H9 (cell line): ENCODE results near the gene TAF4. TPM values are rescaled to one million over a fixed set of nuclear protein-coding genes. Genes with fewer than 3 reads are reported as not detected.
A peak's percentile ranks its signal among the peaks of the same experiment; 100 is the strongest.

Source experiments
- DNase-seq: peaks from one replicate; pipeline ENCODE4 v3.0.0-alpha.2; 2017
- H2AFZ ChIP-seq: one replicate; pipeline ENCODE4 v1.6.1; 2013; ENCODE audit warnings: mild to moderate bottlenecking, low read length, control low read depth, moderate library complexity
- H2AK5ac ChIP-seq: 2 replicates; pipeline ENCODE4 v1.6.1; 2013; ENCODE audit warnings: low read length, control low read depth, mixed read lengths; ENCODE audit not compliant: insufficient read length
- H2BK120ac ChIP-seq: one replicate; pipeline ENCODE4 v1.6.1; 2013; ENCODE audit warnings: low read depth, mild to moderate bottlenecking, low read length, control low read depth, inconsistent platforms; ENCODE audit not compliant: poor library complexity, severe bottlenecking
- H2BK12ac ChIP-seq: 2 replicates; pipeline ENCODE4 v1.6.1; 2013; ENCODE audit warnings: low read length, control low read depth, mixed read lengths, low read depth; ENCODE audit not compliant: insufficient read length
- H2BK15ac ChIP-seq: 2 replicates; pipeline ENCODE4 v1.6.1; 2013; ENCODE audit warnings: low read depth, low read length, control low read depth
- H2BK20ac ChIP-seq: one replicate; pipeline ENCODE4 v1.6.1; 2013; ENCODE audit warnings: low read depth, mild to moderate bottlenecking, low read length, control low read depth, inconsistent platforms; ENCODE audit not compliant: poor library complexity, severe bottlenecking
- H2BK5ac ChIP-seq: 2 replicates; pipeline ENCODE4 v1.6.1; 2013; ENCODE audit warnings: low read length, control low read depth, mixed read lengths; ENCODE audit not compliant: insufficient read length
- H3K14ac ChIP-seq: 2 replicates; pipeline ENCODE4 v1.6.1; 2013; ENCODE audit warnings: low read length, control low read depth; ENCODE audit not compliant: insufficient read depth
- H3K18ac ChIP-seq: 2 replicates; pipeline ENCODE4 v1.6.1; 2013; ENCODE audit warnings: low read depth, mild to moderate bottlenecking, mixed read lengths, low read length, control low read depth; ENCODE audit not compliant: insufficient read length
- H3K23ac ChIP-seq: 2 replicates; pipeline ENCODE4 v1.6.1; 2013; ENCODE audit warnings: low read length, control low read depth, mixed read lengths, low read depth; ENCODE audit not compliant: insufficient read length
- H3K23me2 ChIP-seq: 2 replicates; pipeline ENCODE4 v1.6.1; 2013; ENCODE audit warnings: low read depth, mild to moderate bottlenecking, mixed read lengths, low read length, control low read depth; ENCODE audit not compliant: insufficient read length, poor library complexity, severe bottlenecking
- H3K27ac ChIP-seq: 2 replicates; pipeline ENCODE4 v1.5.1; 2013; ENCODE audit warnings: low read length, control low read depth, mixed read lengths, low read depth; ENCODE audit not compliant: insufficient read length
- H3K27me3 ChIP-seq: 2 replicates; pipeline ENCODE4 v1.6.1; 2013; ENCODE audit warnings: low read length, control low read depth, inconsistent platforms; ENCODE audit not compliant: insufficient read depth
- H3K4ac ChIP-seq: 2 replicates; pipeline ENCODE4 v1.6.1; 2013; ENCODE audit warnings: low read depth, mild to moderate bottlenecking, control low read depth, inconsistent platforms, low read length, moderate library complexity
- H3K4me1 ChIP-seq: 2 replicates; pipeline ENCODE4 v1.6.1; 2013; ENCODE audit warnings: low read length, control low read depth, inconsistent platforms; ENCODE audit not compliant: insufficient read depth
- H3K4me2 ChIP-seq: 2 replicates; pipeline ENCODE4 v1.6.1; 2013; ENCODE audit warnings: low read length, control low read depth, mixed read lengths; ENCODE audit not compliant: insufficient read length, insufficient read depth
- H3K56ac ChIP-seq: 2 replicates; pipeline ENCODE4 v1.6.1; 2013; ENCODE audit warnings: low read depth, mild to moderate bottlenecking, mixed read lengths, low read length, control low read depth; ENCODE audit not compliant: insufficient read length
- H3K79me1 ChIP-seq: 2 replicates; pipeline ENCODE4 v1.6.1; 2013; ENCODE audit warnings: low read depth, mild to moderate bottlenecking, moderate library complexity, low read length, control low read depth, inconsistent platforms; ENCODE audit not compliant: insufficient read depth, poor library complexity, severe bottlenecking
- H3K79me2 ChIP-seq: 2 replicates; pipeline ENCODE4 v1.6.1; 2013; ENCODE audit warnings: low read length, control low read depth, inconsistent platforms; ENCODE audit not compliant: insufficient read depth
- H3K9ac ChIP-seq: 2 replicates; pipeline ENCODE4 v1.6.1; 2013; ENCODE audit warnings: low read length, control low read depth, mixed read lengths; ENCODE audit not compliant: insufficient read length; ENCODE audit errors: extremely low read depth
- H3K9me3 ChIP-seq: one replicate; pipeline ENCODE4 v1.6.1; 2013; ENCODE audit warnings: low read depth, low read length, inconsistent platforms; ENCODE audit not compliant: control insufficient read depth
- H3T11ph ChIP-seq: one replicate; pipeline ENCODE4 v1.6.1; 2013; ENCODE audit warnings: mild to moderate bottlenecking, low read length, control low read depth, inconsistent platforms
- H4K20me1 ChIP-seq: one replicate; pipeline ENCODE4 v1.6.1; 2013; ENCODE audit not compliant: control insufficient read depth, insufficient read length, insufficient read depth
- H4K5ac ChIP-seq: 2 replicates; pipeline ENCODE4 v1.6.1; 2013; ENCODE audit warnings: low read depth, mild to moderate bottlenecking, mixed read lengths, low read length, control low read depth; ENCODE audit not compliant: insufficient read length
- H4K8ac ChIP-seq: replicated peaks from 2 replicates; pipeline ENCODE4 v1.6.1; 2013; ENCODE audit warnings: low read length, control low read depth, mixed read lengths, low read depth; ENCODE audit not compliant: insufficient read length
- H4K91ac ChIP-seq: 2 replicates; pipeline ENCODE4 v1.6.1; 2013; ENCODE audit warnings: low read depth, mild to moderate bottlenecking, moderate library complexity, mixed read lengths, low read length, control low read depth; ENCODE audit not compliant: insufficient read length
- H3K27ac Mint-ChIP-seq, 3 experiments: 2 replicates in 2 of 3; 3 replicates in 1 of 3; pipeline ENCODE4 v1.8.0; 2020 to 2021; ENCODE audit warnings: mixed read lengths in 3 of 3, mild to moderate bottlenecking in 1 of 3, moderate library complexity in 1 of 3
- H3K27me3 Mint-ChIP-seq: 2 replicates; pipeline ENCODE4 v1.8.0; 2021; ENCODE audit warnings: low read depth, mild to moderate bottlenecking, moderate library complexity, mixed read lengths
- H3K36me3 Mint-ChIP-seq, 3 experiments: 2 replicates in 2 of 3; 3 replicates in 1 of 3; pipeline ENCODE4 v1.8.0; 2020 to 2021; ENCODE audit warnings: low read depth in 3 of 3, mixed read lengths in 3 of 3; ENCODE audit not compliant: insufficient read depth in 1 of 3
- H3K4me1 Mint-ChIP-seq, 2 experiments: 2 replicates each; pipeline ENCODE4 v1.8.0; 2020; ENCODE audit warnings: mixed read lengths in 2 of 2
- H3K4me3 Mint-ChIP-seq, 2 experiments: 2 replicates in 1 of 2; 3 replicates in 1 of 2; pipeline ENCODE4 v1.8.0; 2020 to 2021; ENCODE audit warnings: mild to moderate bottlenecking in 2 of 2, mixed read lengths in 2 of 2, moderate library complexity in 1 of 2
- H3K9me3 Mint-ChIP-seq, 2 experiments: 2 replicates in 1 of 2; 3 replicates in 1 of 2; pipeline ENCODE4 v1.8.0; 2020; ENCODE audit warnings: mild to moderate bottlenecking in 2 of 2, mixed read lengths in 2 of 2, moderate library complexity in 1 of 2
- WGBS: extraction: QIAGEN DNeasy Blood & Tissue Kit; methylation state at CpG from one replicate; pipeline ENCODE4 v1.1.7; 2013; ENCODE audit warnings: missing lambda C conversion rate, low lambda C conversion rate, mixed read lengths; ENCODE audit not compliant: insufficient read length; ENCODE audit errors: extremely low coverage; 5-methylcytosine and 5-hydroxymethylcytosine counted together
- total RNA-seq: library from RNA; stranded (reverse); gene quantifications from 2 replicates; pipeline ENCODE4 v1.2.1, GENCODE V29; 2021
- TF ChIP-seq, protein P1 (sequence below): fragments of 200-600 bp; sonication (generic); conservative IDR thresholded peaks from 3 replicates; pipeline ENCODE4 v1.8.0; 2021; ENCODE audit warnings: antibody characterized with exemption, mild to moderate bottlenecking

The TAF4 gene
- total RNA-seq, 1 experiment from 2014 or later, result 30.8 TPM

DNA sequence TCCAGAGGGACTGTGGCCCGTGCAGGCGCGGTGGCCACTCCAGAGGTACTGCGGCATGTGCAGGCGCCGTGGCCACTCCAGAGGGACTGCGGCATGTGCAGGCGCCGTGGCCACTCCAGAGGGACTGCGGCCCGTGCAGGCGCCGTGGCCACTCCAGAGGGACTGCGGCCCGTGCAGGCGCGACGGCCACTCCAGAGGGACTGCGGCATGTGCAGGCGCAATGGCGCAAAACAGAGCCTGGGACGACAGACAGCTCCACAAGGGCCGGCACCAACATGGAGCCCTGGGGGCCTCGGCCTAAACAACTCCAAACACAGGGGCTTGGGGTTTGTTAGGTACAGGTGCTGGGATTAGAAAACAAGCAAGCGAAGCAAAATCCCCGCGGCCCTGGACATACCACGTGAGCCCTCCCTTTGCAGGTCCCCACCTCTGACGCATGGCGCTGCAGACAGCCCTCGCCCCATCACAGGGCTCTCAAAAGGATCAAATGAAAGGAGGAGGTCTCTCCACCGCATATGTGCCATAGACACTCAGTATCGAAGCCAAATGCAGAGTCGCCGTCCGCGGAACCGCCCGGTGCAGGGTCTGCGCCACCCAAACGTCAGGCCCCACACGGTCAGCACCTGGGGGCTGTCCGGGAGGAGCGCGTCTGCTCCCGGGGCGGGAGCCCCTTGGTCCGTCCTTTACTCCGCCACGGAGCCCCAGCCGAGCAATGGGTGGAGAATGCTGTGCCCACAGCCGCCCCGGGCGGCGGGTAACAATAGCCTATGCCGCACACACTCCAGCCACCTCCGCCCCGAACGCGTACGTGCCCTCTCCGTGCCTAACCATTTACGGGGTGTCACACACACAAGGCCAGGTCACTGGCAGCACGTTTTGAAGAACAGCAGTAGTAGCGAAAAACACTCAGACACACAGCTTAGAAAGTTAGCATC is 85.7 kb downstream of the TAF4 start:
- Histone ChIP-seq H3K4ac (no peak overlapping the region), H2BK5ac (no peak overlapping the region), H3K9me3 (no peaks in the 10 kb centered on the region), H2BK15ac (no peak overlapping the region), H3K14ac (no peak overlapping the region), H3K18ac (no peak overlapping the region), H3K9ac (no peak overlapping the region), H2BK20ac (no peak overlapping the region), H3K23ac (no peak overlapping the region), H4K91ac (no peak overlapping the region), H2BK120ac (no peak overlapping the region), H2AFZ (no peak overlapping the region), H3K79me2 (no peaks in the 10 kb centered on the region), H2AK5ac (no peak overlapping the region), H2BK12ac (no peak overlapping the region), H3K27ac (no peak overlapping the region), H3K27me3 (no peaks in the 10 kb centered on the region), H3K79me1 (no peaks in the 10 kb centered on the region), H3K56ac (no peak overlapping the region), H4K8ac (no peak overlapping the region), H3K4me1 (no peaks in the 10 kb centered on the region), H4K20me1 (no peaks in the 10 kb centered on the region), H4K5ac (no peak overlapping the region), H3T11ph (no peak overlapping the region), H3K4me2 (no peak overlapping the region), H3K23me2 (no peaks in the 10 kb centered on the region)
- no peak for DNase-seq
- no CpG with 5 or more reads among the region's 65 CpGs for WGBS
- Mint-ChIP-seq H3K9me3 (no peaks in the 10 kb centered on the region; a peak in 1 of 5 replicates), H3K4me1 (peaks cover 2% of the 10 kb centered on the region in 2 experiments; a peak in 2 of 4 replicates), H3K36me3 (peaks cover 11 to 30% (median 27%) of the 10 kb centered on the region in 3 experiments), H3K27ac (peak overlapping the region in 2 of 3 experiments; percentile 53 to 82; a peak in 4 of 7 replicates), H3K27me3 (no peaks in the 10 kb centered on the region), H3K4me3 (no peak overlapping the region)
- TF ChIP-seq, protein P1, sequence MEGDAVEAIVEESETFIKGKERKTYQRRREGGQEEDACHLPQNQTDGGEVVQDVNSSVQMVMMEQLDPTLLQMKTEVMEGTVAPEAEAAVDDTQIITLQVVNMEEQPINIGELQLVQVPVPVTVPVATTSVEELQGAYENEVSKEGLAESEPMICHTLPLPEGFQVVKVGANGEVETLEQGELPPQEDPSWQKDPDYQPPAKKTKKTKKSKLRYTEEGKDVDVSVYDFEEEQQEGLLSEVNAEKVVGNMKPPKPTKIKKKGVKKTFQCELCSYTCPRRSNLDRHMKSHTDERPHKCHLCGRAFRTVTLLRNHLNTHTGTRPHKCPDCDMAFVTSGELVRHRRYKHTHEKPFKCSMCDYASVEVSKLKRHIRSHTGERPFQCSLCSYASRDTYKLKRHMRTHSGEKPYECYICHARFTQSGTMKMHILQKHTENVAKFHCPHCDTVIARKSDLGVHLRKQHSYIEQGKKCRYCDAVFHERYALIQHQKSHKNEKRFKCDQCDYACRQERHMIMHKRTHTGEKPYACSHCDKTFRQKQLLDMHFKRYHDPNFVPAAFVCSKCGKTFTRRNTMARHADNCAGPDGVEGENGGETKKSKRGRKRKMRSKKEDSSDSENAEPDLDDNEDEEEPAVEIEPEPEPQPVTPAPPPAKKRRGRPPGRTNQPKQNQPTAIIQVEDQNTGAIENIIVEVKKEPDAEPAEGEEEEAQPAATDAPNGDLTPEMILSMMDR, result no peak
